ENCODE results near the gene NOSTRIN. TPM values are rescaled to one million over a fixed set of nuclear protein-coding genes. Genes with fewer than 3 reads are reported as not detected.

The NOSTRIN gene
- total RNA-seq, 4 donors from 2014 or later, result 5.0 to 16.1 (median 6.4) TPM

DNA sequence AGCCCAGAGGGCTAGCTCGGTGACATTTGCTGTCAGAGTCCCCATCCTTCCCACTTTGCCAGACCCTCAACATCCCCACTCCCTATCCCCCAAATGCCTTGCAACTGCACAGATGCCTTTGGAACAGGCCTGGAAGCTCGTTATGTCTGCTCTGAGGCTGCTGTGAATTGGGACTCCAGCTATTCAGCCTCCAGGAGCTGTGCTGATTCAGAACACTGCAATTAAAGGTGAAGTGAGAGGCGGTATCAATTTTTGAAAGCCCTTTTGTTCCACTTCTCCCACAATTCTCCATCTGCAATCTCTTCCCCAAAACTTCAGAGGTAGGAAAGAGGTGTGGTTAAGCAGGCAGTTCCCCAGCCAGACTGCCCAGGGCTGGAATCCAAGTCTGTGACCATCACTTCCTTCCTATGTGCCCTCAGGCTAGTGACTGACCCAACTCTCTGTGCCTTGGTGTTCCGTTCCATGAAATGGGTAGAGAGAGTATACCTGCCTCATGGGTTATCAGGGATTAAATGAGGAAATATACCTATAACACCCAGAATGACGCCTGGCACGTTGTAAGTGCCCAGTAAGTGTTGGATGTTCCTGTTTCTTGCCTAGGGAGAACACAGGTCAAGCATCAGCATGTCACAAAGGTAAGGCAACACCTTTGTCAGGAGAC lies 17.5 kb downstream of the NOSTRIN start:
- DNase-seq (no peak), ATAC-seq (no peak)
- Histone ChIP-seq H3K27ac (no peak overlapping the region), H3K27me3 (no peaks in the 10 kb centered on the region), H3K36me3 (no peaks in the 10 kb centered on the region), H3K4me1 (peaks cover 7 to 8% of the 10 kb centered on the region in 2 donors), H3K4me3 (no peak overlapping the region), H3K9me3 (no peaks in the 10 kb centered on the region)
- in situ Hi-C loops (cut with MboI; ENCODE audit: low sequenced_read_pairs in 4 of 4) (no loop called here), intact Hi-C loops (cut with DNase I; ENCODE audit: low total_unique reads) (no loop called here)
- TF ChIP-seq POLR2A (IDR thresholded peaks at IDR 0.05) (no peak), CTCF (IDR thresholded peaks at IDR 0.05 in 4 of 5, conservative IDR thresholded peaks at IDR 0.05 in 1 of 5) (no peak)

DNA sequence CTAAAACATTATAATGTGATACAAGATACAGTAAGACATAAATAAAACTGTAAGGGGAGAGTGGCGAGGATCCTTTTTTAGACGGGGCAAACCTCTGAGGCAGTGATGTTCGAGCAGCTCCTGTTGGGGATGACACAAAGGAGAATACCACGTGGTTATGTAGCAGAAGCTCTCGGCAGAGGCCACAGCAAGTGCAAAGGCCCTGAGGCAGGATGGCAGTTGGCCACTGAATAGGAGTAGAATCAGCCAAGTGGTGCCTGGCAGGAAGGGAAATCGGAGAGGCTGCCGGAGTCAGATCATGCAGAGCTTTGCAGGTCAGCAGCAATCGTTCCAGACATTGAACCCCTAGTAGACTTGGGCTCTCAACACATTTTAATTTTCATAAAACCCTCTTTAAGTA lies 19.1 kb downstream of the NOSTRIN start:
- TF ChIP-seq POLR2A (IDR thresholded peaks at IDR 0.05) (no peak), CTCF (IDR thresholded peaks at IDR 0.05 in 4 of 5, conservative IDR thresholded peaks at IDR 0.05 in 1 of 5) (no peak)
- Histone ChIP-seq H3K27ac (no peak overlapping the region), H3K9me3 (no peaks in the 10 kb centered on the region), H3K4me3 (no peak overlapping the region), H3K36me3 (no peaks in the 10 kb centered on the region), H3K27me3 (no peaks in the 10 kb centered on the region), H3K4me1 (peaks cover 7 to 8% of the 10 kb centered on the region in 2 donors)
- no peak for DNase-seq
- ATAC-seq, result no peak
- in situ Hi-C loops (cut with MboI; ENCODE audit: low sequenced_read_pairs in 4 of 4) (no loop called here), intact Hi-C loops (cut with DNase I; ENCODE audit: low total_unique reads) (no loop called here)

- H3K36me3 ChIP-seq, result no peaks in the 10 kb centered on the region
- DNase-seq, result no peak
- intact Hi-C loops (cut with DNase I; ENCODE audit: low total_unique reads) (no loop called here), in situ Hi-C loops (cut with MboI; ENCODE audit: low sequenced_read_pairs in 4 of 4) (no loop called here)
- no peaks in the 10 kb centered on the region for H3K27me3 ChIP-seq
- peaks cover 7 to 8% of the 10 kb centered on the region in 2 donors for H3K4me1 ChIP-seq
- H3K4me3 ChIP-seq, result no peak overlapping the region
- TF ChIP-seq CTCF (IDR thresholded peaks at IDR 0.05 in 4 of 5, conservative IDR thresholded peaks at IDR 0.05 in 1 of 5), result no peak
- TF ChIP-seq POLR2A (IDR thresholded peaks at IDR 0.05), result no peak
- H3K9me3 ChIP-seq, result no peaks in the 10 kb centered on the region
- no peak overlapping the region for H3K27ac ChIP-seq
- ATAC-seq, result no peak
These were observed 19.6 kb downstream of the NOSTRIN start for GRCh38 chr2:168821992-168822391.

GRCh38 chr2:168825126-168825525 lies 22.7 kb downstream of the NOSTRIN start:
- in situ Hi-C loops (cut with MboI; ENCODE audit: low sequenced_read_pairs in 4 of 4) (no loop called here), intact Hi-C loops (cut with DNase I; ENCODE audit: low total_unique reads) (no loop called here)
- no peak for ATAC-seq
- no peak overlapping the region for H3K4me3 ChIP-seq
- H3K9me3 ChIP-seq, result no peaks in the 10 kb centered on the region
- DNase-seq, result no peak
- peaks cover 0 to 2% of the 10 kb centered on the region in 2 donors for H3K36me3 ChIP-seq
- no peaks in the 10 kb centered on the region for H3K27me3 ChIP-seq
- TF ChIP-seq CTCF (IDR thresholded peaks at IDR 0.05 in 4 of 5, conservative IDR thresholded peaks at IDR 0.05 in 1 of 5) (no peak), POLR2A (IDR thresholded peaks at IDR 0.05) (no peak)
- no peaks in the 10 kb centered on the region for H3K4me1 ChIP-seq
- no peak overlapping the region for H3K27ac ChIP-seq

DNA sequence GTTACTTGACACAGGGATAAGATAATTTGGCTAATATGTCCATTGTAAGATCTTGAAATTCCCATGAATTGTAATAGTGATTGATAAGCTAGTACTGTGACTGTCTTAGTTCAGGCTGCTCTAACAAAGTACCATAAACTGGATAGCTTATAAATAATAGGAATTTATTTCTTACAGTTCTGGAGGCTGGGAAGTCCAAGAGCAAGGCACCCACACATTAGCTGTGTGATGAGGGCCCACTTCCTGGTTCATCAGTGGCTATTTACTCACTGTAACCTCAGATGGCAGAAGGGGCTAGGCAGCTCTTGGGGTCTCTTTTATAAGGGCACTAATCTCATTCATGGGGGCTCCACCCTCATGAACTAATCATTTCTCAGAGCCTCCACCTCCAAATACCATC lies 28.5 kb downstream of the NOSTRIN start:
- ATAC-seq (no peak), DNase-seq (no peak)
- intact Hi-C loops (cut with DNase I; ENCODE audit: low total_unique reads) (no loop called here), in situ Hi-C loops (cut with MboI; ENCODE audit: low sequenced_read_pairs in 4 of 4) (no loop called here)
- Histone ChIP-seq H3K4me3 (no peak overlapping the region), H3K4me1 (no peaks in the 10 kb centered on the region), H3K27ac (no peak overlapping the region), H3K36me3 (peaks cover 0 to 5% of the 10 kb centered on the region in 2 donors), H3K27me3 (no peaks in the 10 kb centered on the region), H3K9me3 (no peaks in the 10 kb centered on the region)
- TF ChIP-seq CTCF (IDR thresholded peaks at IDR 0.05 in 4 of 5, conservative IDR thresholded peaks at IDR 0.05 in 1 of 5) (no peak), POLR2A (IDR thresholded peaks at IDR 0.05) (no peak)

All from gastrocnemius medialis (tissue), 4 donors.